Osteocyte (in vitro differentiated cells): ENCODE results near the gene STRN3. TPM values are rescaled to one million over a fixed set of nuclear protein-coding genes. Genes with fewer than 3 reads are reported as not detected.

Experiments used
- DNase-seq: peaks from one replicate; pipeline ENCODE4 v3.0.0; 2021; ENCODE audit warnings: mixed read lengths; ENCODE audit not compliant: unreplicated experiment; ENCODE audit errors: extremely low spot score
- H3K27ac Mint-ChIP-seq: one replicate; pipeline ENCODE4 v1.8.0; 2021; ENCODE audit warnings: mild to moderate bottlenecking, mixed read lengths; ENCODE audit not compliant: unreplicated experiment
- H3K27me3 Mint-ChIP-seq: one replicate; pipeline ENCODE4 v1.8.0; 2021; ENCODE audit warnings: mixed read lengths; ENCODE audit not compliant: unreplicated experiment
- H3K36me3 Mint-ChIP-seq: one replicate; pipeline ENCODE4 v1.8.0; 2021; ENCODE audit warnings: mixed read lengths; ENCODE audit not compliant: unreplicated experiment
- H3K4me1 Mint-ChIP-seq: one replicate; pipeline ENCODE4 v1.8.0; 2021; ENCODE audit warnings: mixed read lengths; ENCODE audit not compliant: unreplicated experiment
- H3K4me3 Mint-ChIP-seq: one replicate; pipeline ENCODE4 v1.8.0; 2021; ENCODE audit warnings: mild to moderate bottlenecking, moderate library complexity, mixed read lengths; ENCODE audit not compliant: unreplicated experiment
- H3K9me3 Mint-ChIP-seq: one replicate; pipeline ENCODE4 v1.8.0; 2021; ENCODE audit warnings: mixed read lengths; ENCODE audit not compliant: unreplicated experiment
- total RNA-seq: library from RNA; stranded (reverse); gene quantifications from 2 replicates; pipeline ENCODE4 v1.2.1, GENCODE V29; 2021
- TF ChIP-seq, protein P1 (sequence below): fragments of 200-600 bp; sonication (generic); IDR thresholded peaks from 2 replicates; pipeline ENCODE4 v1.5.0; 2021; ENCODE audit warnings: antibody characterized with exemption, mild to moderate bottlenecking, moderate library complexity

Gene STRN3
- total RNA-seq, 1 donor from 2014 or later, result 38.7 TPM

DNA sequence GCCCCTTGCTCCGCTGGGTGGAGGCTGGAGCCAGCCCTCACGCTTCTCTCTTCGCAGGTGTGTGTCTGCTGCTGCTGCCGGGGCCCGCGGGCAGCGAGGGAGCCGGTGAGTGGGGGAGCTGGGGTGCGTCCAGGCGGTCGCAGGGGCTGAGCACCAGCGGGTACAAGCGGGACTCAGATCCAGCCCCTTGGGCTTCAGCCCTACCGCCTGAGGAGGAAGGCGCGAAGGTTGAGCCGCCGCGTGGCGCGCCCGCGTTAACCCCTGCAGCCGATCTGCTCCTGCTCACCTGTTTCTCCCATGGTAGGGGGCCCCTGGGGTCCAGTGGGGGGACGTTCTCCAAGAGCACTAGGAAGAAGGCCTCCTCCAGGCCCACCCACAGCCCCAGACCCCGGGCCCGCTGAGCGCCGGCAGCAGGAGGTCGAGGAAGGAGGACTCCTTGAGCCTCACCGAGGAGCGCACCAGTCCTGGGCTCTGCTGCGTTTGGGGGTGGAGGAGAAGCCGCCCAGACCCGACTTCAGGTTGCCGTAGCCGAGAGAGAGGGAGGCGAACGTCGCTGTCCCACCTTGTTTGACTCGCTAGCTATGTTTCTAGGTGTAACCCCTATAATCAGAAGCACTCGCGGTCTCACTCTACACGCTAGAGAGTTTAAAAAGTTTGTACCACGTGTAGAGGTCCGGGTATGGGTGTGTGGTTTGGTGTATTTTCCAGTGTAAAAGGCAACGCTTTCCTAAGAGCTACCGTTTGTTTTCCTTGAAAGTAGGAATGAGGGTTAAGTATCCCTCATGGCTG, 151.0 kb downstream of the STRN3 start:
- TF ChIP-seq, protein P1, sequence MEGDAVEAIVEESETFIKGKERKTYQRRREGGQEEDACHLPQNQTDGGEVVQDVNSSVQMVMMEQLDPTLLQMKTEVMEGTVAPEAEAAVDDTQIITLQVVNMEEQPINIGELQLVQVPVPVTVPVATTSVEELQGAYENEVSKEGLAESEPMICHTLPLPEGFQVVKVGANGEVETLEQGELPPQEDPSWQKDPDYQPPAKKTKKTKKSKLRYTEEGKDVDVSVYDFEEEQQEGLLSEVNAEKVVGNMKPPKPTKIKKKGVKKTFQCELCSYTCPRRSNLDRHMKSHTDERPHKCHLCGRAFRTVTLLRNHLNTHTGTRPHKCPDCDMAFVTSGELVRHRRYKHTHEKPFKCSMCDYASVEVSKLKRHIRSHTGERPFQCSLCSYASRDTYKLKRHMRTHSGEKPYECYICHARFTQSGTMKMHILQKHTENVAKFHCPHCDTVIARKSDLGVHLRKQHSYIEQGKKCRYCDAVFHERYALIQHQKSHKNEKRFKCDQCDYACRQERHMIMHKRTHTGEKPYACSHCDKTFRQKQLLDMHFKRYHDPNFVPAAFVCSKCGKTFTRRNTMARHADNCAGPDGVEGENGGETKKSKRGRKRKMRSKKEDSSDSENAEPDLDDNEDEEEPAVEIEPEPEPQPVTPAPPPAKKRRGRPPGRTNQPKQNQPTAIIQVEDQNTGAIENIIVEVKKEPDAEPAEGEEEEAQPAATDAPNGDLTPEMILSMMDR, result no peak
- Mint-ChIP-seq H3K27ac (no peak overlapping the region), H3K36me3 (no peaks in the 10 kb centered on the region), H3K9me3 (no peaks in the 10 kb centered on the region), H3K27me3 (peaks cover 34% of the 10 kb centered on the region), H3K4me3 (peak overlapping the region; percentile 75), H3K4me1 (peaks cover 8% of the 10 kb centered on the region)
- no peak for DNase-seq

DNA sequence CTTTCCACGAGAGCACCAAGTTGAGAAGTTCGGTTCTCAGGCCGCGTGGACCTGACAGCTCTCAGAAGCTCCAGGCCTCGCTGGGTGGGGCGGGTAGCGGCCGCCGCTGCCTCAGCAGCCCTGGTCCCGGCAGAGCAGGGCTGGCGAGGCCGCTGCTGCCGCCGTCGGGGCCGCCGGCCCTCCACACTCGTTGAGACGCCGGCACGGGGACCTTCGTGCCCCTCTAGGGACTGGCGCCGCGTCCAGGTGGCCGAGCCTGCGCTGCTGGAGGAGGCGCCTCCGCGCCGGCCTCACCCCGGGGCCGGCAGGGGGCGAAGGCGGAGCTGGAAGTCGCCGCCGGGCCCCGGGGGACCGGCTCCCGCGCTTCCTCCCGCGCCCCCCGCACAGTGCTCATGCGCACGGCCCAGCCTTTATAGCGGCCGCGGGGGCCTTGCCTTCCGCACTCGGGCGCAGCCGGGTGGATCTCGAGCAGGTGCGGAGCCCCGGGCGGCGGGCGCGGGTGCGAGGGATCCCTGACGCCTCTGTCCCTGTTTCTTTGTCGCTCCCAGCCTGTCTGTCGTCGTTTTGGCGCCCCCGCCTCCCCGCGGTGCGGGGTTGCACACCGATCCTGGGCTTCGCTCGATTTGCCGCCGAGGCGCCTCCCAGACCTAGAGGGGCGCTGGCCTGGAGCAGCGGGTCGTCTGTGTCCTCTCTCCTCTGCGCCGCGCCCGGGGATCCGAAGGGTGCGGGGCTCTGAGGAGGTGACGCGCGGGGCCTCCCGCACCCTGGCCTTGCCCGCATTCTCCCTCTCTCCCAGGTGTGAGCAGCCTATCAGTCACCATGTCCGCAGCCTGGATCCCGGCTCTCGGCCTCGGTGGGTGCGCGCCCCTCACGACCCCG, 151.8 kb downstream of the STRN3 start, which contains the start of gene COCH:
Gene COCH (plus strand): TSS at position 440 of the 879 bp plus-strand sequence. CDS start 380 bp downstream, at position 820.
- no peaks in the 10 kb centered on the region for H3K9me3 Mint-ChIP-seq
- peaks cover 40% of the 10 kb centered on the region for H3K27me3 Mint-ChIP-seq
- no peak for DNase-seq
- H3K4me3 Mint-ChIP-seq, result peak within 1 kb of the TSS; percentile 75
- peaks cover 8% of the 10 kb centered on the region for H3K4me1 Mint-ChIP-seq
- H3K36me3 Mint-ChIP-seq, result no peaks in the 10 kb centered on the region
- no peak within 1 kb of the TSS for H3K27ac Mint-ChIP-seq
- TF ChIP-seq, protein P1, result peak; percentile 49

DNA sequence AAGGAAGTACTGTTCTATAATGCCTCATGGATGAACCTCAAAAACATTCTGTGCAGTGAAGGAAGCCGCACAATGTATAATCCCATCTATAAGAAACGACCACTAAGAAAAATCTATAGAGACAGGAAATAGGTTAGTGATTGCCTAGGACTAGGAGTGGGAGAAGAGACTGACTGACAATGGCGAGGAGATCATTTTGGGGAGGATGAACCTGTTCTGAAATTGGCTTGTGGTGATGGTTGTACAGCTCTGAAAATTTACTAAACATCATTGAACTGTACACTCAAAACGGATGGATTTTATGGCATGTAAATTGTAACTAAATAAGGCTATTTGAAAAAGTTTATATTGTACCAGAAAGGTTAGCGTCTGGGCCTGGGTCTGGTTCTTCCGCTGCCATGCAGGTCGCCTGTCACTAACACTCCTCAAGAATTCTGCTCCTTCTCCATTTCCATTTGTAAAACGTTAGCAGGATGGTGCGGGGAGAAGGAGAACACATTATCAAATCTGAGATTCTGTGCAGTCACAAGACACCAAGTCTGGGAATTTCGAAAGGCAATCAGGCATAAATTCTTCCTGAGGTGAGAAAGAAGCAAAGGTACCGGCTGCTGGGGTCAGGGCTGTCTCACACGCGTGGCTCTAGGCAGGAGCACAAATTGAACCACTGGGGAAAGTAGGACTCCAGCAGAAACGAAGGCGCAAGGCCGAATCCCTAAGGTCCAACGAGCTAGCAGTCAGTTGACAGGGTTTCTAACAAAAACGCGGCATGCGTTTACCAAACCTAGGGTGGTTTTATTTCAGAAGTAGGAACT, 152.7 kb downstream of the STRN3 start:
- Mint-ChIP-seq H3K4me3 (peak overlapping the region; percentile 66), H3K27me3 (peaks cover 42% of the 10 kb centered on the region), H3K4me1 (peaks cover 8% of the 10 kb centered on the region)

DNA sequence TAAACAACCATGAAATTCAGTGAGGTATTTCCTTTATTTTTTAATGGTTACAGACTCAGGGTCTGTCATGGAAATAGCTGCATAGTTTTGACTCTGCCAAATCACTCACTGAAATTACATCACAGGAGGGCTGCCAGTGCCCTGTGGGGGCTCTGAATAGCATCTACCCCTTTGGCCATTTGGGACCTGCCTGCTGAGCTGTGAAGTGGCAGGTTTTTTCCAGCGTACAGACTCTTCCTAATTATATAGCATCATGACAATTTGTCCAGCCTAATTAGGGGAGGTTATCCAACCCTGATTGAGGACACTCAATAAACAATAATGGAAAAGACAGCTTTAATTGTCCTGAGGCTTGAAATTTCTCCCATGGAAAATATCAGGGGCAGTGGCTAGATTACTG, 153.6 kb downstream of the STRN3 start:
- no peaks in the 10 kb centered on the region for H3K36me3 Mint-ChIP-seq

More for the DNA sequence above, 152.7 kb downstream of the STRN3 start:
- no peak for DNase-seq
- no peaks in the 10 kb centered on the region for H3K9me3 Mint-ChIP-seq
- H3K27ac Mint-ChIP-seq, result no peak overlapping the region
- TF ChIP-seq, protein P1, result no peak
- H3K36me3 Mint-ChIP-seq, result no peaks in the 10 kb centered on the region

More for the DNA sequence above, 153.6 kb downstream of the STRN3 start:
- H3K4me1 Mint-ChIP-seq, result peaks cover 8% of the 10 kb centered on the region
- no peak overlapping the region for H3K27ac Mint-ChIP-seq
- no peaks in the 10 kb centered on the region for H3K9me3 Mint-ChIP-seq
- no peak for DNase-seq
- peaks cover 42% of the 10 kb centered on the region for H3K27me3 Mint-ChIP-seq
- TF ChIP-seq, protein P1, result no peak
- H3K4me3 Mint-ChIP-seq, result no peak overlapping the region
